Uterus (tissue), 4 donors: Measurements from ENCODE around the gene DAND5. TPM values are rescaled to one million over a fixed set of nuclear protein-coding genes. Genes with fewer than 3 reads are reported as not detected.
A peak's percentile ranks its signal among the peaks of the same experiment; 100 is the strongest.

ENCODE experiments used
- DNase-seq, 2 donors: peaks; one replicate each; pipeline ENCODE4 v3.0.0-alpha.2; 2019 to 2020
- H3K27ac ChIP-seq, 2 donors: fragments of 200-600 bp; sonication (generic); 1 replicate in 1 of 2; 2 replicates in 1 of 2; pipeline ENCODE4 v1.5.1; 2016 to 2018
- H3K27me3 ChIP-seq, 2 donors: fragments of 200-600 bp; sonication (generic); one replicate each; pipeline ENCODE4 v1.5.1; 2018 to 2019; ENCODE audit warnings: control low read depth in 1 of 2
- H3K36me3 ChIP-seq, 2 donors: fragments of 200-600 bp; sonication (generic); one replicate each; pipeline ENCODE4 v1.5.1; 2019; ENCODE audit warnings: control low read depth in 1 of 2
- H3K4me1 ChIP-seq, 2 donors: fragments of 200-600 bp; sonication (generic); one replicate each; pipeline ENCODE4 v1.5.1; 2018 to 2019; ENCODE audit warnings: control low read depth in 1 of 2
- H3K4me3 ChIP-seq, 2 donors: fragments of 200-600 bp; sonication (generic); 1 replicate in 1 of 2; 2 replicates in 1 of 2; pipeline ENCODE4 v1.5.1; 2018 to 2019; ENCODE audit warnings: mild to moderate bottlenecking in 1 of 2
- H3K9me3 ChIP-seq, 2 donors: fragments of 200-600 bp; sonication (generic); one replicate each; pipeline ENCODE4 v1.5.1; 2019; ENCODE audit warnings: control low read depth in 1 of 2
- CTCF ChIP-seq, 4 experiments: fragments of 200-600 bp in 2 of 4; fragments of 450-650 bp in 2 of 4; sonication (generic) in 2 of 4; IDR thresholded peaks; one replicate each; pipeline ENCODE4 v1.5.1; 2016 to 2019; ENCODE audit warnings: antibody characterized with exemption in 4 of 4, mild to moderate bottlenecking in 2 of 4, moderate library complexity in 1 of 4
- POLR2A ChIP-seq, 2 donors: fragments of 450-650 bp; IDR thresholded peaks; one replicate each; pipeline ENCODE4 v1.6.1; 2016; ENCODE audit warnings: antibody characterized with exemption in 2 of 2, mild to moderate bottlenecking in 1 of 2, moderate library complexity in 1 of 2
- intact Hi-C: fragments of 100-400 bp; cut with DNase I; formaldehyde crosslinking; loops from one replicate; pipeline ENCODE4 v1.15.1; 2023; ENCODE audit warnings: low total_unique reads
- total RNA-seq, 4 donors: library from RNA; depleted of rRNA in 3 of 4; stranded (reverse); fragments of >200 nt in 3 of 4; gene quantifications; one replicate each; pipeline versions ENCODE4 v1.1.0 to v1.2.4, GENCODE V29; 2014 to 2023
- donor health status: DM: yes; HTN: yes; CAD: no.

The DAND5 gene
- total RNA-seq, 4 donors from 2014 or later, result 0.14 TPM; not detected in 3

- Histone ChIP-seq H3K4me1 (no peaks in the 10 kb centered on the region), H3K27me3 (no peaks in the 10 kb centered on the region), H3K36me3 (no peaks in the 10 kb centered on the region), H3K27ac (peak overlapping the region in 1 of 2 donors; percentile 58), H3K4me3 (no peak overlapping the region), H3K9me3 (no peaks in the 10 kb centered on the region)
- intact Hi-C loops, result no loop called here
- TF ChIP-seq POLR2A (IDR thresholded peaks at IDR 0.05), result no peak
- no peak for TF ChIP-seq CTCF (IDR thresholded peaks at IDR 0.05)
- DNase-seq, result no peak
These were observed 3.6 kb upstream of the DAND5 start for GRCh38 chr19:12965812-12966135.

GRCh38 chr19:12967907-12968306 is 1.5 kb upstream of the DAND5 start:
- H3K4me3 ChIP-seq, result no peak overlapping the region
- no peak for DNase-seq
- H3K4me1 ChIP-seq, result no peaks in the 10 kb centered on the region
- no peaks in the 10 kb centered on the region for H3K9me3 ChIP-seq
- H3K27ac ChIP-seq, result no peak overlapping the region
- H3K27me3 ChIP-seq, result no peaks in the 10 kb centered on the region
- intact Hi-C loops, result no loop called here
- H3K36me3 ChIP-seq, result no peaks in the 10 kb centered on the region
- TF ChIP-seq POLR2A (IDR thresholded peaks at IDR 0.05) (no peak), CTCF (IDR thresholded peaks at IDR 0.05) (no peak)

- H3K27ac ChIP-seq, result no peak overlapping the region
- DNase-seq, result no peak
- intact Hi-C loops, result no loop called here
- no peak overlapping the region for H3K4me3 ChIP-seq
- no peaks in the 10 kb centered on the region for H3K4me1 ChIP-seq
- no peaks in the 10 kb centered on the region for H3K36me3 ChIP-seq
- TF ChIP-seq CTCF (IDR thresholded peaks at IDR 0.05) (no peak), POLR2A (IDR thresholded peaks at IDR 0.05) (no peak)
- no peaks in the 10 kb centered on the region for H3K27me3 ChIP-seq
- H3K9me3 ChIP-seq, result no peaks in the 10 kb centered on the region
These were observed 869 bp downstream of the DAND5 start for GRCh38 chr19:12970070-12970820.

- no peak overlapping the region for H3K27ac ChIP-seq
- H3K4me1 ChIP-seq, result no peaks in the 10 kb centered on the region
- intact Hi-C loops, result no loop called here
- TF ChIP-seq CTCF (IDR thresholded peaks at IDR 0.05) (no peak), POLR2A (IDR thresholded peaks at IDR 0.05) (no peak)
- no peak for DNase-seq
- H3K9me3 ChIP-seq, result no peaks in the 10 kb centered on the region
- H3K27me3 ChIP-seq, result no peaks in the 10 kb centered on the region
- no peaks in the 10 kb centered on the region for H3K36me3 ChIP-seq
- H3K4me3 ChIP-seq, result no peak overlapping the region
These were observed 3.9 kb downstream of the DAND5 start for GRCh38 chr19:12973236-12973635.

GRCh38 chr19:12974301-12975220 is 5.2 kb downstream of the DAND5 start:
- DNase-seq, result no peak
- H3K4me3 ChIP-seq, result no peak overlapping the region
- intact Hi-C loops, result loop anchor here (5.0 kb wide), 2 partner anchors 118 to 288 kb away; no protein-coding TSS in a partner anchor

More at GRCh38 chr19:12974301-12975220, 5.2 kb downstream of the DAND5 start:
- no peaks in the 10 kb centered on the region for H3K27me3 ChIP-seq
- no peaks in the 10 kb centered on the region for H3K9me3 ChIP-seq
- TF ChIP-seq POLR2A (IDR thresholded peaks at IDR 0.05) (no peak), CTCF (IDR thresholded peaks at IDR 0.05) (no peak)
- H3K4me1 ChIP-seq, result no peaks in the 10 kb centered on the region
- H3K27ac ChIP-seq, result no peak overlapping the region
- H3K36me3 ChIP-seq, result no peaks in the 10 kb centered on the region
